IMR-90 (cell line): ENCODE data around the gene ASIC2. TPM values are rescaled to one million over a fixed set of nuclear protein-coding genes. Genes with fewer than 3 reads are reported as not detected.

Experiments
- ATAC-seq: fragments of 200-7000 bp; cut with Tn5 transposase; 2 replicates; pipeline ENCODE4 v1.9.1; 2020; ENCODE audit warnings: low read depth, mild to moderate bottlenecking, moderate library complexity
- BruUV-seq: library from RNA; stranded (reverse); fragments of 400-500 nt; replicated peaks from 2 replicates; lab custom pipeline; 2021; lab: Mats Ljungman, UMichigan
- CTCF ChIA-PET: fragments of 300-600 bp; formaldehyde crosslinking; extraction: SDS; loops from one replicate; lab custom pipeline; 2021; ENCODE audit warnings: antibody characterized with exemption; lab: Yijun Ruan, JAX
- POLR2A ChIA-PET: fragments of 300-600 bp; sonication (Branson Sonifier 250); formaldehyde crosslinking; loops from one replicate; lab custom pipeline; 2022; ENCODE audit warnings: antibody characterized with exemption; ENCODE audit not compliant: unreplicated experiment; lab: Charles Lee
- DNase-seq: peaks from one replicate; pipeline ENCODE4 v3.0.0; 2013
- H2AFZ ChIP-seq: replicated peaks from 2 replicates; pipeline ENCODE3; 2013; ENCODE audit warnings: low read length, mild to moderate bottlenecking; ENCODE audit not compliant: poor library complexity
- H2AK5ac ChIP-seq: 2 replicates; pipeline ENCODE4 v1.6.1; 2013; ENCODE audit warnings: low read depth, low read length, inconsistent platforms
- H2AK9ac ChIP-seq: replicated peaks from 2 replicates; pipeline ENCODE3; 2013; ENCODE audit warnings: mild to moderate bottlenecking, low read depth, low read length, moderate library complexity; ENCODE audit not compliant: poor library complexity
- H2BK120ac ChIP-seq: 2 replicates; pipeline ENCODE4 v1.6.1; 2013; ENCODE audit warnings: low read depth, low read length, inconsistent platforms
- H2BK15ac ChIP-seq: 3 replicates; pipeline ENCODE4 v1.6.1; 2013; ENCODE audit warnings: low read depth, low read length, inconsistent platforms
- H2BK20ac ChIP-seq: 2 replicates; pipeline ENCODE4 v1.6.1; 2013; ENCODE audit warnings: low read depth, mild to moderate bottlenecking, inconsistent platforms, low read length, moderate library complexity
- H2BK5ac ChIP-seq: 2 replicates; pipeline ENCODE4 v1.6.1; 2013; ENCODE audit warnings: mild to moderate bottlenecking, low read depth, low read length, inconsistent platforms; ENCODE audit not compliant: poor library complexity, severe bottlenecking
- H3K14ac ChIP-seq: replicated peaks from 2 replicates; pipeline ENCODE4 v1.6.1; 2013; ENCODE audit warnings: low read depth, low read length, inconsistent platforms
- H3K18ac ChIP-seq: 2 replicates; pipeline ENCODE4 v1.6.1; 2013; ENCODE audit warnings: low read depth, low read length, control low read depth
- H3K23ac ChIP-seq: 2 replicates; pipeline ENCODE4 v1.6.1; 2013; ENCODE audit warnings: low read depth, low read length, inconsistent platforms
- H3K27ac ChIP-seq: 2 replicates; pipeline ENCODE4 v1.5.1; 2013; ENCODE audit warnings: mild to moderate bottlenecking, control low read depth, low read length; ENCODE audit not compliant: insufficient read depth
- H3K27me3 ChIP-seq: 2 replicates; pipeline ENCODE4 v1.6.1; 2013; ENCODE audit warnings: low read length; ENCODE audit not compliant: control insufficient read depth, insufficient read depth
- H3K36me3 ChIP-seq: 2 replicates; pipeline ENCODE4 v1.6.1; 2013; ENCODE audit warnings: low read length, mixed read lengths; ENCODE audit not compliant: control insufficient read depth, insufficient read depth
- H3K4ac ChIP-seq: 2 replicates; pipeline ENCODE4 v1.6.1; 2013; ENCODE audit warnings: low read depth, low read length, inconsistent platforms
- H3K4me1 ChIP-seq: 2 replicates; pipeline ENCODE4 v1.6.1; 2013; ENCODE audit warnings: low read length, mixed read lengths; ENCODE audit not compliant: control insufficient read depth, insufficient read depth
- H3K4me2 ChIP-seq: 2 replicates; pipeline ENCODE4 v1.6.1; 2013; ENCODE audit warnings: low read depth, mild to moderate bottlenecking, control low read depth, low read length, moderate library complexity
- H3K4me3 ChIP-seq: 2 replicates; pipeline ENCODE4 v1.5.1; 2013; ENCODE audit warnings: low read depth, mild to moderate bottlenecking, control low read depth, low read length, moderate library complexity; ENCODE audit not compliant: insufficient read depth
- H3K56ac ChIP-seq: 2 replicates; pipeline ENCODE4 v1.6.1; 2013; ENCODE audit warnings: low read length, inconsistent platforms; ENCODE audit not compliant: insufficient read depth; ENCODE audit errors: extremely low read depth
- H3K79me1 ChIP-seq, 2 experiments: 2 replicates each; pipeline ENCODE4 v1.6.1; 2013; ENCODE audit warnings: low read length in 2 of 2, inconsistent platforms in 1 of 2, low read depth in 1 of 2
- H3K9ac ChIP-seq: 2 replicates; pipeline ENCODE4 v1.6.1; 2013; ENCODE audit warnings: low read depth, low read length, control low read depth
- H3K9me1 ChIP-seq: 2 replicates; pipeline ENCODE4 v1.6.1; 2013; ENCODE audit warnings: low read length, inconsistent platforms; ENCODE audit not compliant: insufficient read depth
- H3K9me3 ChIP-seq: 2 replicates; pipeline ENCODE4 v1.6.1; 2013; ENCODE audit warnings: low read length; ENCODE audit not compliant: control insufficient read depth, insufficient read depth
- H4K20me1 ChIP-seq: 2 replicates; pipeline ENCODE4 v1.6.1; 2013; ENCODE audit warnings: low read length, inconsistent platforms; ENCODE audit not compliant: insufficient read depth
- H4K5ac ChIP-seq: 2 replicates; pipeline ENCODE4 v1.6.1; 2013; ENCODE audit warnings: mild to moderate bottlenecking, low read depth, low read length, control low read depth
- H4K8ac ChIP-seq, 2 experiments: 2 replicates each; pipeline ENCODE4 v1.6.1; 2013; ENCODE audit warnings: low read depth in 2 of 2, low read length in 2 of 2, control low read depth in 1 of 2, inconsistent platforms in 1 of 2
- H4K91ac ChIP-seq: 2 replicates; pipeline ENCODE4 v1.6.1; 2013; ENCODE audit warnings: low read depth, low read length, inconsistent platforms; ENCODE audit not compliant: insufficient read depth
- BHLHE40 ChIP-seq: fragments of 150-350 bp; IDR thresholded peaks from 2 replicates; pipeline ENCODE4 v1.6.1; 2016; ENCODE audit warnings: mild to moderate bottlenecking, low read depth, low read length
- CEBPB ChIP-seq: IDR thresholded peaks from 2 replicates; pipeline ENCODE4 v1.6.1; 2012; ENCODE audit warnings: low read depth, low read length, improper control_type of control experiment
- CTCF ChIP-seq: conservative IDR thresholded peaks from 2 replicates; pipeline ENCODE4 v1.5.1; 2012; ENCODE audit warnings: mild to moderate bottlenecking, low read depth, low read length, improper control_type of control experiment
- ELK1 ChIP-seq: fragments of 150-350 bp; IDR thresholded peaks from 2 replicates; pipeline ENCODE4 v1.6.1; 2016; ENCODE audit warnings: low read depth, mild to moderate bottlenecking, low read length, moderate library complexity, borderline replicate concordance
- FOS ChIP-seq: fragments of 150-350 bp; IDR thresholded peaks from 2 replicates; pipeline ENCODE4 v1.6.1; 2016; ENCODE audit warnings: low read depth, low read length
- MAFK ChIP-seq: IDR thresholded peaks from 2 replicates; pipeline ENCODE4 v1.6.1; 2012; ENCODE audit warnings: low read depth, low read length, improper control_type of control experiment
- MAZ ChIP-seq: IDR thresholded peaks from 2 replicates; pipeline ENCODE4 v1.6.1; 2012; ENCODE audit warnings: low read depth, mild to moderate bottlenecking, low read length, improper control_type of control experiment, moderate library complexity, borderline replicate concordance
- MXI1 ChIP-seq: IDR thresholded peaks from 2 replicates; pipeline ENCODE4 v1.6.1; 2012; ENCODE audit warnings: low read depth, mild to moderate bottlenecking, low read length, moderate library complexity, borderline replicate concordance
- NFE2L2 ChIP-seq: fragments of 150-350 bp; IDR thresholded peaks from 2 replicates; pipeline ENCODE4 v1.6.1; 2016; ENCODE audit warnings: low read depth, mild to moderate bottlenecking, low read length
- POLR2A ChIP-seq: IDR thresholded peaks from 2 replicates; pipeline ENCODE4 v1.6.1; 2012; ENCODE audit warnings: mild to moderate bottlenecking, low read depth, low read length
- RAD21 ChIP-seq: IDR thresholded peaks from 2 replicates; pipeline ENCODE4 v1.6.1; 2012; ENCODE audit warnings: low read length, improper control_type of control experiment
- RCOR1 ChIP-seq: IDR thresholded peaks from 2 replicates; pipeline ENCODE4 v1.6.1; 2012; ENCODE audit warnings: mild to moderate bottlenecking, low read length, improper control_type of control experiment; ENCODE audit not compliant: insufficient replicate concordance
- RFX5 ChIP-seq: IDR thresholded peaks from 2 replicates; pipeline ENCODE4 v1.8.0; 2012; ENCODE audit warnings: low read depth, mild to moderate bottlenecking, low read length, moderate library complexity
- SMC3 ChIP-seq: fragments of 150-350 bp; IDR thresholded peaks from 2 replicates; pipeline ENCODE4 v1.6.1; 2016; ENCODE audit warnings: low read depth, mild to moderate bottlenecking, antibody characterized with exemption, low read length, moderate library complexity
- USF2 ChIP-seq: fragments of 150-350 bp; IDR thresholded peaks from 2 replicates; pipeline ENCODE4 v1.6.1; 2017; ENCODE audit warnings: mild to moderate bottlenecking, antibody characterized with exemption, low read length, low read depth
- WGBS, 2 experiments: methylation state at CpG; one replicate each; pipeline versions ENCODE4 v1.1.5 to v1.1.7; 2013; ENCODE audit warnings: missing lambda C conversion rate in 2 of 2; ENCODE audit not compliant: insufficient read length in 1 of 2; ENCODE audit errors: extremely low coverage in 2 of 2; 5-methylcytosine and 5-hydroxymethylcytosine counted together
- dilution Hi-C: fragments of 300-500 bp; cut with HindIII; formaldehyde crosslinking; loops from one replicate; pipeline ENCODE4 v1.14.3; 2018; ENCODE audit warnings: low sequenced_read_pairs; ENCODE audit not compliant: unreplicated experiment
- in situ Hi-C: fragments of 300-500 bp; cut with MboI; formaldehyde crosslinking; loops from 3 replicates; pipeline ENCODE4 v1.14.3; 2019; ENCODE audit warnings: low sequenced_read_pairs, inconsistent platforms, mixed read lengths
- intact Hi-C: fragments of 100-400 bp; cut with micrococcal nuclease; formaldehyde crosslinking; loops from 2 replicates; pipeline ENCODE4 v1.10.0; 2022
- polyA plus RNA-seq, 3 experiments: library from polyadenylated mRNA; depleted of rRNA; stranded (reverse); fragments of >200 nt; gene quantifications; 2 replicates each; pipeline ENCODE4 v1.2.3, GENCODE V29; 2012; ENCODE audit warnings: low replicate concordance in 1 of 3
- total RNA-seq: library from RNA; depleted of rRNA; stranded (reverse); fragments of >200 nt; gene quantifications from 2 replicates; pipeline ENCODE4 v1.2.3, GENCODE V29; 2012

Gene ASIC2
- total and polyA plus RNA-seq, 2 of the 4 experiments (the other 2 are of a cell fraction), result under 0.01 to 0.15 TPM

- Histone ChIP-seq H2AK5ac (no peak overlapping the region), H2BK15ac (no peak overlapping the region), H3K9me1 (no peaks in the 10 kb centered on the region), H4K91ac (no peak overlapping the region), H3K27me3 (peaks cover 9% of the 10 kb centered on the region), H2BK5ac (no peak overlapping the region), H3K9me3 (no peaks in the 10 kb centered on the region), H3K56ac (no peak overlapping the region), H3K18ac (no peak overlapping the region), H3K4me3 (no peak overlapping the region), H3K79me1 (no peaks in the 10 kb centered on the region), H3K36me3 (no peaks in the 10 kb centered on the region), H3K9ac (no peak overlapping the region), H3K4me2 (no peak overlapping the region), H2AFZ (no peak overlapping the region), H4K5ac (no peak overlapping the region), H2BK120ac (no peak overlapping the region), H3K23ac (no peak overlapping the region), H3K4me1 (no peaks in the 10 kb centered on the region), H4K20me1 (no peaks in the 10 kb centered on the region), H2BK20ac (no peak overlapping the region), H3K4ac (no peak overlapping the region), H3K27ac (no peak overlapping the region), H3K14ac (no peak overlapping the region), H2AK9ac (no peak overlapping the region), H4K8ac (no peak overlapping the region)
- intact Hi-C loops (no loop called here), dilution Hi-C loops (no loop called here), in situ Hi-C loops (no loop called here)
- no TSS peak for BruUV-seq
- ATAC-seq (no peak), DNase-seq (no peak)
- 20% methylated on average over 1 of the region's 3 CpGs; no CpG with 5 or more reads in 1 of the 2 experiments for WGBS, 2 experiments
- no peak for TF ChIP-seq RAD21
- TF ChIP-seq BHLHE40, result no peak
- no peak for TF ChIP-seq SMC3
- no peak for TF ChIP-seq CTCF
- no peak for TF ChIP-seq ELK1
- no peak for TF ChIP-seq NFE2L2
- no peak for TF ChIP-seq USF2
- no peak for TF ChIP-seq MAZ
- TF ChIP-seq MXI1, result no peak
- TF ChIP-seq RCOR1, result no peak
- no peak for TF ChIP-seq POLR2A
- no peak for TF ChIP-seq MAFK
- TF ChIP-seq RFX5, result no peak
- TF ChIP-seq FOS, result no peak
- no peak for TF ChIP-seq CEBPB
- ChIA-PET POLR2A (no interaction called here), CTCF (no interaction called here)
Measured at GRCh38 chr17:33024688-33025486, 268.2 kb downstream of the ASIC2 start.
